Measurements from ENCODE around the gene CETP.
A peak's percentile ranks its signal among the peaks of the same experiment; 100 is the strongest.
"Not testable (repeated sequence)": the region's sequence is repeated elsewhere in the genome, so short reads cannot be mapped to it uniquely, and the experiment has no call there.

CETP gene

DNA sequence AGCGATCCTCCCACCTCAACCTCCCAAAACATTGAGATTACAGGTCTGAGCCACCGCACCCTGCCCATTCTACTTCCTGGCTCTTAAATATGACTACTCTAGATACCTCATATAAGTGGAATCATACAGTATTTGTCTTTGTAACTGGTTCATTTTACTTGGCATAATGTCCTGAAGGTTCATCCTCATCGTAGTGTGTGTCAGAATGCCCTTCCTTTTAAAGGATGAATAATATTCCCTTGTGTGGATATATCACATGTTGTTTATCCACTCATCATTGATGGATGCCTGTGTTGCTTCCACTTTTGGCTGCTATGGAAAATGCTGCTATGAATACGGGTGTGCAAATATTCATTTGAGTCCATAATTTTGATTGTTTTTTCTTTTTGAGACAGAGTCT lies 5.7 kb upstream of the CETP start:
- DNase-seq (ENCODE audit: low read depth), result no peak

- DNase-seq (ENCODE audit: low read depth), result no peak
Measured at GRCh38 chr16:56956756-56957155, 5.0 kb upstream of the CETP start.

- no peak for DNase-seq (ENCODE audit: low read depth)
Measured at GRCh38 chr16:56960681-56961281, 969 bp upstream of the CETP start.

- DNase-seq (ENCODE audit: low read depth), result no peak
Measured at GRCh38 chr16:56961386-56961785, 364 bp upstream of the CETP start.

GRCh38 chr16:56964243-56965148 lies 2.7 kb downstream of the CETP start:
- DNase-seq (ENCODE audit: low read depth), result peak; percentile 97

DNA sequence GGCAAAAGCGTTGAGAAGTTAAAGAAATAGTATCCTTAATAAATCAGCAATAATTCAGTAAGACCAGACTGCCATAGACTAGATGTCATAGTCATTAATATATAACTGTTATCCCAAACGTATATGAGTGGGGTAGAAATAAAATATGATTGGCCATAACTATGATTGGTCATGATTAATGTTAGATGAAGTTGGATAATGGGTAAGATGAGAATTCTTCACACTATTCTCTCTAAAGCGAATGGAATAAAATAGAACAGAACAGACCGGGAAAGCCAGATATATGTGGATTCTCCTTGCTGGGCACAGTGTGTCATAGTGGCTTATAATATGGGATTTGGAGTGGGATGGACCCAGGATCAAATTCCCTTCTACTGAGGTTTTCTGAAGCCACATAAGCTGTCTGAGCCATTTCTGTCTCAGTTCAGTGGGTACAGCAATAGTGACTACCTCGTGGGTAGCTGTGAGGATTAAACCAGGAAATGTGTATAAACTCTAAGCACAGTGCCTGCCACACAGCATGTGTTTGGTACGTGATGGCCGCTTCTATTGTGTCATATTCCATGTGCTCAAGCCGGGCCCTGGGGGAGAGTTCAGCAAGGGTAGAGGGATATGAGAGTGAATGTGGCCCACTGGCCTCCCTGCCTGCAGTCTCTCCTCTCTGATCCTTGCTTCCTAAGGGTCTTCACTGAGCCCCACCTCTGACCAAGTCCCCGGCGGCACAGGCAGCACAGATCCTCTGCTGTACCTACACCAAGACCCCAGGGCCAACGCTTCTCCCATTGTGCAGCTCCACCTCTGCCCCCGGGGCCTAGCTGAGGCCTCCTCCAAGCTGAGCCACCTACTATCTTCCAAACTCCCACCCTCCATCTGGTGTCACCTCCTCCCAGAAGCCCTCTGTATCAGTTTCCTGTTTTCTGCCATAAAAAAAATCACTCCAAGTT lies 3.7 kb downstream of the CETP start:
- no peak for DNase-seq (ENCODE audit: low read depth)

DNA sequence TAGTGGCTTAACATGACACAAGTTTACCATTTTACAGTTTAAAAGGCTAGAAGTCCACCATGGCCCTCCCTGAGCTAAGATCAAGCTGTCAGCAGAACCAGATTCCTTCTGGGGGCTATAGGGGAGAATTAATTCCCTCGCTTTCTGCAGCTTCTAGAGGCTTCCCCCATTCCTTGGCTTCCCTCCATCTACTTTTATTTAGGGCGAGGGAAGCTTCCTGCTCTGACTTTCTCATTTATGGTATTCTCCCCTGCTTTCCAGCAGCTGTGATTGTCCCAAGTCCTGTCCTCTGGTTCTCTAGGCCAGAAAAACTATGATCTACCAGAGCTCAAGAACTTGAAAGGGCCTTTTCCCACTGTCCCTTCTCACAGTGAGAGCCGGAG lies 4.3 kb downstream of the CETP start:
- DNase-seq (ENCODE audit: low read depth), result no peak

DNA sequence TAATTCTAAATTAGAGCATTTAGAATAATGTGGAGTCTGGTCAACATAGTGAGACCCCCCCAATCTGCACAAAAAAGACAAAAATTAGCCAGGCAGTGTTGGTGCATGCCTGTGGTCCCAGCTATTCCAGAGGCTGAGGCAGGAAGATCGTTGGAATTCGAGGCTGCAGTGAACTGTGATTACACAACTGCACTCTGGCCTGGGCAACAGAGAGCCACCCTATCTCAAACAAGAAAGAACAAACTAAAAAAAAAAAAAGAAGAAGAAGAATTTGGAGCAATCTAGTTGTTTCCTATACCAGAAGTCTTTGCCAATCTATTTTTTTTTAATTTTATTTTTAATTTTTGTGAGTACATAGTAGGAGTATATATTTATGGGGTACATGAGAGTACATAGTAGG lies 6.0 kb downstream of the CETP start:
- DNase-seq (ENCODE audit: low read depth), result no peak

DNA sequence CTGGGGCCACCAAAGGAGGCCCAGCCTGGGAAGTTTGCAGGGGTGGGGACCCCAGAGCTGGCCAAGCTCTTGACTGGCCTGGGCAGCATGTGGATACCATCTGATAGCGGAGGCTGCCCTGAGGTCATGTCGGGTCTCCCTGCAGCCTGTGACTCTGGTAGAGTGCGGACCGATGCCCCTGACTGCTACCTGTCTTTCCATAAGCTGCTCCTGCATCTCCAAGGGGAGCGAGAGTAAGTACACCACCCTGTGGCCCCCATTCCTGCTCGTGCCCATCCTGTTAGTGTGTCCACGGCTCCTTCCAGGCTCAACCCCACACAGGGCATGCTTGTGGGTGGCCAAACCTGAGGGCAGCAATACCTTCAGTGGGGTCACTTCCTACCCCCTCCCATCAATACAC lies 8.0 kb downstream of the CETP start:
- DNase-seq (ENCODE audit: low read depth), result no peak

- DNase-seq (ENCODE audit: low read depth), result no peak
Measured at GRCh38 chr16:56970934-56971767, 9.4 kb downstream of the CETP start.

- no peak for DNase-seq (ENCODE audit: low read depth)
Measured at GRCh38 chr16:56971768-56972043, 10.0 kb downstream of the CETP start.

GRCh38 chr16:56972403-56973293 lies 10.9 kb downstream of the CETP start:
- DNase-seq (ENCODE audit: low read depth), result no peak

DNA sequence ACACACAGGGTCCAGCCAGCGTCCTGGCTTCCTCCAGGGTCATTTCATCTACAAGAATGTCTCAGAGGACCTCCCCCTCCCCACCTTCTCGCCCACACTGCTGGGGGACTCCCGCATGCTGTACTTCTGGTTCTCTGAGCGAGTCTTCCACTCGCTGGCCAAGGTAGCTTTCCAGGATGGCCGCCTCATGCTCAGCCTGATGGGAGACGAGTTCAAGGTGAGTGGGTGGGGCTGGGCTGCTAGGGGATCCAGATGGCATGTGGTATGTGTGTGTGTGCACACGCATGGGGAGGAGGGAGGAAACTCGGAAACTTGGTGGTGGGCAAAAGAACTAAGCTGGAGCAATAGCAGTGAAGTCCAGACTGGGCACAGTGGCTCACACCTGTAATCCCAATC lies 11.5 kb downstream of the CETP start:
- DNase-seq (ENCODE audit: low read depth), result no peak

GRCh38 chr16:56973899-56974298 lies 12.1 kb downstream of the CETP start:
- not testable (repeated sequence) for DNase-seq (ENCODE audit: low read depth)

DNA sequence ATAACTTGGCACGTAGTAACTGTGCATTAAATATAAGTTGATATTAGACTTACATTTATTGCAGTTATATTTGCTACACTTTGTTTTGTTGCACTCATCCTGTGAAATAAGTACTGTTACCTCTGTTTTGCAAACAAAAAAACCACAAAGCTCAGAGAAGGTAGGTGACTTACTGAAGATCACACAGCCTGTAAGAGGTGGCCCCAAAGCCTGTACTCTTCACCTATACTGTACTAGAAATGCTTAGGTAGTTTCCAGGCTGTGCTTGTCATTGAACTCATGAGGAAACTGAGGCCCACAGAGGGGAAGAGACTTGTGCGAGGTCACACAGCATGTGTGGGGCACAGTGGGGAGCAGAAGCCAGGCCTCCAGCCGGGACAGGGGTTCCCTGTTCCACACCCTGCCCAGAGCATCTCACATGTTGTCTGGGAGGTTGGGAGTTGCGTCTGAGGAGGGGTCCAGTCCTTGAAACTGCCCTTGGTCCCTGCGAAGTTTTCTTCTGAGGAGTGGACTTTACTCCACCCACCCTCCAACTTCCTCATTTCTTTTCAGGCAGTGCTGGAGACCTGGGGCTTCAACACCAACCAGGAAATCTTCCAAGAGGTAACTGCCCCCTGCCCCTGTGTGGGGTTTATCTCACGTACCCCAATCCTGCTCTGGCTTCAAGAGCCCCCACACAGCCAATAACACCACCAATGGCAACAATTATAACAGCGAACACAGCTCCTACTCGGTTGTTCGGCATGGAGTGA lies 13.0 kb downstream of the CETP start:
- no peak for DNase-seq (ENCODE audit: low read depth)

DNA sequence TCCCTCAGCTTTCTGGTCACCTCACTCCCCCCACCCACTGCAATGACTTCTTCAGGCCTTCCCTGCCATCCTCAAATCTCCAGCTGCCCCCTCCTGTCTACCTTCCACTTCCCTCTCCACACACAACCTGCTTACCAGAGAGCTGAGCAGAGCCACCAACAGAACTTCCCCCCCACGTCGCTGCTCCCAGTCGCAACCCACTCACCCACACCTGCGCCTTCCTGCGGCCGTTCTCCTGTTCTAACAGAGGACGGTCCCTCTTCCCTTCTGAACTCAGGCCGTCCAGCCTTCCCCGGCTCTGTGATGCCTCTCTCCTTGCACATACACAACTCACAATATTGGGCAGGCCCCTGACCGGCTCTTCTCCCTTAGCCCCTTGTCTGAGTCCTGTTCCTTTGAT lies 14.0 kb downstream of the CETP start:
- no peak for DNase-seq (ENCODE audit: low read depth)

- DNase-seq (ENCODE audit: low read depth), result no peak
Measured at GRCh38 chr16:56977216-56977615, 15.5 kb downstream of the CETP start.

GRCh38 chr16:56977823-56978430 lies 16.2 kb downstream of the CETP start:
- DNase-seq (ENCODE audit: low read depth), result no peak

DNA sequence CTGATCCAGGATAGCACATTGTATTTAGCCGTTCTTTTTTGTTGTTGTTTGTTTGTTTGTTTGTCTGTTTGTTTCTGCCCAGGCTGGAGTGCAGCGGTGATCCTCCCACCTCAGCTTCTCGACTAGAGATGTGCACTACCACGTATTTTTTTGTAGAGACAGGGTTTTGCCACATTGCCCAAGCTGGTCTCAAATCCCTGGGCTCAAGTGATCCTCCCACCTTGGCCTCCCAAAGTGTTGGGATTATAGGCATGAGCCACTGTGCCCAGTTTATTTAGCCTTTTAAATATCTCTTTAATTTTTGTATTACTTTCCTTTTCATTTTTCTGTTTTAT lies 18.4 kb downstream of the CETP start:
- DNase-seq (ENCODE audit: low read depth), result no peak
